Measurements from ENCODE around the gene KRT17.
"Not testable (repeated sequence)": the region's sequence is repeated elsewhere in the genome, so short reads cannot be mapped to it uniquely, and the experiment has no call there.

KRT17 gene

DNA sequence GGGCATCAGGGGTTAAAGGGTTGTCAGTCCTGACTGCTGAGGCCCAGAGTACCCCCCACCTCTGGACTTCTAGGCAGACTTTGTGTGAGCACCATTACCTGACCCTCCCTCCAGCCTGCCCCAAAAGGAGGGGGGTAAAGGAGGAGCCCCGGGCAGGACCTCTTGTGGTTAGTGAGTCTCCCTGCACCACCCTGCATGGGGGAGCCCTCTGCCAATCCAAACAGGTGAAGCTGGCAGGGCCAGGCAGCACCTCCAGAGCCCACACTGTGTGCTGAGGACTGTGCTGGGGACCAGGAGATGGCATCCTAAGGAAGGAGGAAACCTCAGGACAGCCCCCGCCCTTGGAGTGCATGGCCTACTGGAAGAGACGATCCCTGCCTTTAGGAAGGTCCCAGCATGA, 35.1 kb downstream of the KRT17 start:
- no peak for DNase-seq

DNA sequence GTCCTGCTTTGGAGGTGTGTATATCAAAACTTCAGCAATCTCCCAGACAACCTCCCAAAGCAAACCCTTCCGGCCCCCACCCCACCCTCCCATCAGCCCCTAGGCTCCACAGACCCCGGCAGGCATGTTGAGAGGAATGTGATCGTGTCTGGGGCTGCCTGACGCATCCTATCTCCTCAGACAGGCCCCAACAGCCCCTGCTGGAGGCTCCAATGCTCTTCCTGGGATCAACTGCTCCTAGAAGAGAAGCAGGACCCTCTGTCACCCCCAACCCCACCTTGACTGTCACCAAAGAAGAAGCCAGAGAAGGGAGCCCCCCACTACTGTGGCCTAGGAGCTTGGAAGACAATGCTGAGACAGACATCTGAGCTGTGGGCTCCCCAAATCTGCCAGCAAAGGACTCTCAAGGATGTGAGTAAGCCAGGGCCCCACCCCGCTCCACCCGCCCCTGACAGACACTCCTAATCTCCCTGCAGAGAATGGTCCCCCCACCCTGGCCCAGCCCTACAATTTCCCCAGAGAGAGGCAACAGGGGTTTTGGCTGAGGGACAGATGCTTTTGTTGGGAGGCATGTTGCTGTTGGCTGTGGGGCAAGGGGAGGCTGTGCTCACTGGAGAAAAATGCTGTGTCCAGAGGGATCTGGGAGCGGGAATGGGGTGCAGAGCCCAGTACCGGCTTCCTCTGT, 36.1 kb downstream of the KRT17 start:
- DNase-seq = no peak

DNA sequence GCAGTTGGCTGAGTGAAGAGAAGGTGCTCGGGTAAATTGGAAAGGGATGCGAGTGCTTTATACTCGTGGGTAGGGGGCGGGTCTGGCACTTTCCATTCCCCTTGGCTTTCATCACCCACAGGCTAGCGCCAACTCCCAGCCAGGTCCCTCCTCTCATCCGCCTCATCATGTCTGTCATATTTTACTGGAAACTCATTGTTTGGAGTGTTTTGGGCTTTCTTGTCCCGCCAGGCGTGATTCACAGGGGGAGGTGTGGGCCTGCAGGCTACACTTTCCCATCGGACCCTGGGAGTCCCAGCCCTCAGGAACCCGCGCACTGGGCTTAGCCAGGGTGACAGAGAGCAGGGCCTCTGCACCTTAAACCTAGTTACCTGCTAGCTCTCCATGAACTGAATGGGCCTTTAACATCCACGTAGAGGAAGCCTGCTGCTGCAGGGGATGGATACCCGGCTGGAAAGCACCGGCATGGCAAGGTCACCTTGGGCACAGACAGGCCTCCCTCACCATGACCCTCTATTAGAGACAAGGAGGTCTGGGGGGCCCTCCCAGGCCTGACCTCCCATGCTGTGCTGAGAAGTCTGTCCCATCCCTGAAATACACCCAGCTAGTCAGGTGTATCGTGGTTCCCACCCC, 37.4 kb downstream of the KRT17 start, which contains the start of gene KRT14:
KRT14 (minus strand) TSS at position 33 of the 633 bp plus-strand sequence. CDS start 61 bp downstream, outside the sequence.
- no peak for DNase-seq

DNA sequence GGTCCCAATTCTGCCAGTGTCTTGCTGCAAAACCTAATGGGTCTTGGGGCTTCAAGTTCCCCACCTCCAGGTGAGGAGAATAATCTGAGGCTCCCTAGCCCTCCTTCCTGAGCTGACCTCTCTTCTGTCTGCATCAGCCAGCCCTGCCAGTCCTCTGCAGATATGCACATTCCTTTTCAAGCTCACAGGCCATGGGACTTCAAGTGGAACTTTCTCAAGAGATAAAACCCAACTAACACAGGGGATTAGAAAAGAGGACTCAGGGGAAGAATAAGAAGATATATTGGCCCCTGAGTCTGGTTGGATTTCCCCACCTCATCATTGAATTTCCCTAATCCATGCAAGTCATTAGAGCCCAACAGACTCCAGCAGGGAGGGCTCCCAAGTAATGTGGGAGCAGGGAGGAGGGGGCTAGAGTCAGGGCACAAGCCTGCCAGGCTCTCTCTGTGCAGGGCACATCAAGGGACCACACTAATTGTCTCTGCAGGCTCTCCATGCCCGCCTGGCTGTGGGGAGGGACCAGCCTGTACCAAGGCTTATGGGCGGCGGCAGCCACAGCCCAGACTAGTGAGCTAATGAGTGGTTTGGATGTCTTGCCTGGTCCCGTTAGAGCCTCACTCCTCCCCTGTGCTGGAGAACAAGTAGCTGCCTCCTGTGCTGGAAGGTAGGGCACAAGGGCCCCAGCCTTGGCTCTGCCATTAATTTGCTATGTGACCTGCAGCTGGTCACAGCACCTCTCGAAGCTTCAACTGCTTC, 38.9 kb downstream of the KRT17 start:
- no peak for DNase-seq

DNA sequence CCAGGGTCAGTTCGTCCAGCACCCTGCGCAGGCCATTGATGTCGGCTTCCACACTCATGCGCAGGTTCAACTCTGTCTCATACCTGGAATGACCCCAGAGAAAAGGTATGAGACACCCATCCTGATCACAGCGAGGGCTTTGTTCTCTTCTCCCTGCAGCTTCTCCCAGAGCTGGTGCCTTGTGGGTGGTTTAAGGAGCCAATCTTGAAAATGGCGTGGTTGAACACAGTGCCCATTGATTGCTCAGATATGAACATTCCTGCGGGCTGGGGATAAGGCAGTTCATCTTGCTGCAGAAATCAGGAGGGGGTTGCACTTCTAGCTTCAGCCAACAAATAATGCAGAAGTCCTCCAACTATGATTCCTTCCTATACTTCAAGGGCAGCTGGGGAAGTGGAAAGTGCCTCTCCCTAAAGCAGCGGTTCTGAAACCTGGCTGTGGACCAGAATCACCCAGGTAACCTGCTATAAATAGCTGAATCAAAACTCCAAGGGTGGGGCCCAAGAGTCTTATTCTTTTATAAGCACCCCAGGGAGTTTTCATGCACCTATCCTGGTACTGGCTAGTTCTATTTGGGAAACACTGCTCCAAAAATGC, 39.9 kb downstream of the KRT17 start:
- not testable (repeated sequence) for DNase-seq

DNA sequence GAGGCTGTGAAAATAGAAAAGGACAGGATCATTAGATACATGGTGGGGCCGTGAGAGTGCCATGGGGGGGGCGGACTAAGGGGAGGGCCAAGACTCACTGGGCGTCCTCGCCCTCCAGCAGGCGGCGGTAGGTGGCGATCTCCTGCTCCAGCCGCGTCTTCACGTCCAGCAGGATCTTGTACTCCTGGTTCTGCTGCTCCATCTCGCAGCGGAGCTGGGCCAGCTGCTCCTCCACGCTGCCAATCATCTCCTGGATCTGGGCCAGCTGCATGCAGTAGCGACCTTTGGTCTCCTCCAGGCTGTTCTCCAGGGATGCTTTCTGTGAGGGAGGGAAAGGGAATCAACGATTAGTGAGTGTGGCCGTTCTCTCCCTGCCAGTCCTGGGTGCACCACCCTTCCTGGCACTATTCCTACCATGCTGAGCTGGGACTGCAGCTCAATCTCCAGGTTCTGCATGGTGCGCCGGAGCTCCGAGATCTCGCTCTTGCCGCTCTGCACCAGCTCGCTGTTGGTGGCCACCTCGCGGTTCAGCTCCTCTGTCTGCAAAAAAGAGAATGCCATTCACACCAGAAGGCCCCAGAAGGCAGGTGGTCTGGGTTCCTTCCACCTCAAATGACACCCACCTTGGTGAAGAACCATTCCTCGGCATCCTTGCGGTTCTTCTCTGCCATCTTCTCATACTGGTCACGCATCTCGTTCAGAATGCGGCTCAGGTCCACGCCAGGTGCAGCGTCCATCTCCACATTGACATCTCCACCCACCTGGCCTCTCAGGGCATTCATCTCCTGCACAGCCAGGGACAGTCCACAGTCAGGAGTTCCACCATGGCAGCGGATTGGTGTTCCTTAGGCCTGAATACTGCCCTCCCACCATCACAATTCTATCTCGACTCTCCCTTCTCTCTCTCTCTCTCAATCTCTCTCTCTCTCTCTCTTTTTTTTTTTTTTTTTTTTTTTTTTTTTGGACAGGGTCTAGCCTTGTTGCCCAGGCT, 40.9 kb downstream of the KRT17 start:
- DNase-seq = no peak

DNA sequence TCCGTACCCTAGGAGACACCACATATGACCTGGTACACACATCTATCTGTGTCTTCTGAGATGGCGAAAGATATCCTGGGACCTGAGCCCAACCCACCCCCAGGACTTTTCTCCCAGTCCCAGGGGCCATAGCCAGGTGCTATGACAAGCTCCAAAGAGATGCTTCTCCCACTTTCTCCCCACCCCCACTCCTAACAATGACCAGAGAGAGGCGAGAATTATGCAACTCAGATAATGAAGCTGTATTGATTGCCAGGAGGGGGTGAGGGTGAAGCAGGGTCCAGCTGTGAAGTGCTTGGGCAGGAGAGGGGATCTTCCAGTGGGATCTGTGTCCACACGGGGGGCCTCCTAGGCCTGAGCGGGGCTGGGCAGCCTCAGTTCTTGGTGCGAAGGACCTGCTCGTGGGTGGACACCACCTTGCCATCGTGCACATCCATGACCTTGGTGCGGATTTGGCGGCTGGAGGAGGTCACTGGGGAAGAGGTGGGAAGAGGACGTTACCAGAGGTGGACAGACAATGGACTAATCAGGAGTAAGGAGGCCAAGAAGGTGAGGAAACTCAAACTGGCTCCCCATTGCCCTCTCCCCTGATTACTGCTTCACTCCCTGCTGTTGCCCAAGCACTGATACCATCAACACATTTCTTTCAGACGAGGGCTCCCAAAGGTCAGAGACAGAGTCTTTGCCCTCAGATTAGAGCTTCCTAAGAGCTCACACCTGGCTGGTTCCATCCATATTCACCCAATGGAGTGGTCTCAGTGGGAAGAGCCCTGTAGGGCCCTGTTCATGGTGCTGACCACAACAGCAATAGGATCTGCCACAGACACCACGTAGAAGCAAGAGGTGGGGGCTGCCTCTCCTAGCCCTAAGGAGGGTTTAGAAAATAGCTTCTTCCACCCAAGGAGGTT, 42.1 kb downstream of the KRT17 start:
- DNase-seq = not testable (repeated sequence)

DNA sequence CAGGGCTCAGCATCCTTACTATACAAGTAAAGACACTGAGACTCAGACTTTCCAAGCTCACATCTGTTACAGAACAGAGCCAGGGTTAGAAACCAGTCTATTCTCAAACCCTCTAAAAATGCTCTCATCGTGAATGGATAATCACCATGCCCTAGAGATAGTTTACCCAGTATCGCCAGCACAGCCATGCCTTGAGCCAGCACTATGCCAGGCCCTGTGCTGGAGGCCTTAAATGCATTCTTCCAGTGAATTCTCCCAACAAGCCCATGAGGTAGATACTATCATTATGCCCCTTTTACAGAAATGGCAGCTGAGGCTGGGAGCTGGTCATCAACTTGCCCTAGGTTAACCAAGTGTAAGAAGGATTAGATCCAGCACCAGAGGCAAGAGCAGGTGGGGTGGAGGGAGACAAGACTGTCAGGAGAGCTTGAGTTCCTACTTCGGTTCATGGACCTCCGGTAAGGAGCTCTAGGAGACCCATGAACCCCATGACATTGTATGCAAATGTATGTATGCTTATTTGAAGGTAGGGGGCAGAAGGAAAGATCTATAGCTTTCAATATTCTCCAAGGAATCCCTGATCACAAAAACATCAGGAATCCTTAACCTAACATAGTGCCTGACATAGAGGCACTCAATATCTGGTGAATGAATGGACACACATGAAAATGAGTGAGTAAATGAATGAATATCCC, 42.9 kb downstream of the KRT17 start:
- DNase-seq = no peak

DNA sequence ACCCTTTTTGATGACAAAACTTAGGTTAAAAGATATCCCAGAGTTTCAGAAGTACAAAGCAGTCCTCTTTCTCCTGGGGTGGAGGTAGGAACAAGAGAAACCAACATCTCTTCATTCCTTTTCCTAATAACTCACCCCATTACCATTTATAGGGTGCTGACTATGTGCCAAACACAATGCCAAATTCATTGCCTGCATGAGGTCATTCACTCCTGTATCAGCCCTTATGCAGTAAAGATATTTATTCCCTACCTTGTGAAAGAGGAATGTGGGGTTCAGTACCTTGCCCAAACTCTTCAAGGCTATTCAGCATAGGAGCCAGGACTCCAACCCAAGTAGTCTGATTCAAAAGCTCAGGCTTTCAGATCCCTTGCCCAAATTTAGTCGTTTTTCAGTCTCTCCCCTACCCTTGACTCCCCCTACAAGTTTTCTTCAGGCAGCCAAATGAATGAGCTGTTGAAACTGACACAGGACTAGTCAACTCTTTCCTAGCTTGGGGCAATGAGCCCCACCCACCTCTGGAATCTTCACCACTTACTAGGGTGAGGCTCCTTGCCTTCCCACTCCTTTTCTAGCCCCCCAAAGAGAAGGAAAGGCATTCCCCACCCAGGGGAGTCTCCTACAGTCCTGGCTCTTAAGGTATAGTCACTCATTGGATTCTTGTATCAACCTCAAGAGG, 43.5 kb downstream of the KRT17 start:
- DNase-seq = no peak

DNA sequence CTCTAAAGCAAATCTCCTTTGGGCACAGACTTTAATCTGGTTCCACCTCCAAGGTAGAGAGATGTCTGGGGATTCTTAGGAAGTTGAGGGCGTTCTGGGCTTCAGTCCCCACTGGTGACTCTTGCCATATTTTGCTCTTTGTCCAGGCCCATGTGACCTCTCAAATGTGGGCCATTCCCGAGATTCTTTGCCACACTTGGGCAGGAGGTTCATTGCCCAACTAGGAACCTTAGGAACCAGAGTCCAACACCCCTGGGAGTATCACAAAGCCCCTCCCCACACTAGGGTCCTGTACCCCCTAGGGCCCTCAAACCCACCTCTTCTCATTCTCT, 44.2 kb downstream of the KRT17 start:
- no peak for DNase-seq

DNA sequence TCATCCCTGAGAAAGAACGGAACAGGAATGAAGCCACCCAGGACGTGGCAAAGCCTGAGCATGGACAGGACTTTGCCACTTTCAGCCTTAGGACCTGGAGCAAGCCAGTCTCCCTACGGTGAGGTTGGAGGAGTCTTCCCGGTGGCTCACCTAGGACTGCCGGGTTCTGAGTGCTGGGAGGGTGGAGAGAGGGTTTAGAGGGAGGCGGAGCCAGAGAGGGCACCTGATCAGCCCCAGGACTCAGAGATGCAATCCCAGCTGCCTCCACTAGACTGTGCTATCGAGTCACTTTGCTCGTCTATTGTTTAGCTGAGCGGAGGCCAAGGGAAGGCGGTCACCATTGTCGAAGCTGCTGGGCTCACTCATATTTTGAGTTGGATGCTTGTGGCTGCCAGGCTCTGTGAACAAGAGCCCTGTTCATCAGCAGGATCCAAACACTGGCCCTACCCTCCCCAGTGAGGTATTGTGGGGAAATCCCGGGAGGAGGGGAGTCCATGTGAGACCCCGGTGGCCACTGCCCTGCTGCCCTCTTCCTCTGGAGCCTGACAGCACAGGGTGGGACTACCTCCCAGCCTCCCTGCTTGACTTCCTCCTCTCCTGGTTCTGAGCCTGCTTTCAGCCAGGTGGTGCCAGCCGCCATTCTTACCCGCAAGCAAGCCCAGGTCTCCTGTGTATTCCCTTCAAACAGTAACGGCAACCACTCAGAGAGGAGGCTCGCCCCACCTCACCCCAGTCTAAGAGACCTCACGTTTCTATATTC, 44.7 kb downstream of the KRT17 start:
- DNase-seq = peak; percentile 87

DNA sequence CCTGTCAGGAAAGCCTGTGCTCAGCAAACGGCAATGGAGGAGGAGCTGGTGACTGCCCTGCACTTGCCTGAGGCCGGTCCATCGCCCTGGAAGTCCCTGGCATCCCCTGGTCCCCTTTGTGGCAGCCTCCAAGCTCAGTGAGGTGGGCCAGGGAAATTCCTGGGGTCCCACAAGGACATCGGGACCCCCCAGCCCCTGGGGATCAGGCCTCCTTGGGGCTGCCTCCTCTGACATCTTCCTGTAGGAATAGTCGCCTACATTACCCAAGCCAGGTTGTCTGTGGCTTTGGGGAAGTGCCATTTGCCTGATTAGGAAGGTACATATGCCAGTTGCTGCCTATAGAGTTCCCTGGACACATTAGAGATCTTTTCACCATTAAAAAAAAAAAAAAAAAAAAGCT, 45.4 kb downstream of the KRT17 start:
- DNase-seq = no peak

DNA sequence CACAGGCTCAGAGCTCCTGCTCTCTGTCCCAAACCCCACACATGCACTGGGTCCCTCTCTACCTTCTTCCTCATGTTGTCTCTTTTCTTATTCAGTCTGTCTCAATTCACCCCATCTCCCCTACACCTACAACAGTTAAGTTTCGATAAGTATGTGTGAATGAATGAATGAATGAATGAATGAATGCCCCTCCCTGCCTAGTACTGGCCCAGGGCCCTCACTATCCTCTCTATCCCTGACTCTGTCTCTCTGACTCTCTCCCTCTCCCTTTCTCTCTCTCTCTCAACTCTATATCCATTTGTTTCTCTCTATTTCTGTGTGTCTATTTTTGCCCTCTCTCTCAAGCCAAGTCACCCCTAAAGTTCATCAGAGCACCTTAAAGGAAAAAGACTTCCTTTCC, 45.8 kb downstream of the KRT17 start:
- DNase-seq = no peak

DNA sequence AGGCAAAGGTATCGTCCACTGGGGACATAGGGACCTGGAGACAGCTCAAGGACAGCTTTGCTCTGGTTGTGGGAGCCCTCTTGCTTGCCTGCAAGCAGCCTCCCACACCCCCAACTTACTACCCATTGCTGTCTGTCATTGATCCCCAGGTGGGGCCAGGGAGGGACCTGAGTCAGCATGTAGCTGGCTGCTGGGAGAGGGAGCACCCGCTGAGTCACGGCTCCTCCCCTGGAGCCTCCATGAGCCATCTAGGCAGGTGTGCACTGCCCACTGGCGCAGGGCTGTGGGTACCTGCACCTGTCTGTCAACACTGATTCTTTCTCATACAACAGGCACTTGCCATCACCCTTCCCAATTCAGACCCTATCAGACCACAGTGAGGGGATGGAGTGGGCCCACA, 47.6 kb downstream of the KRT17 start:
- DNase-seq = not testable (repeated sequence)

DNA sequence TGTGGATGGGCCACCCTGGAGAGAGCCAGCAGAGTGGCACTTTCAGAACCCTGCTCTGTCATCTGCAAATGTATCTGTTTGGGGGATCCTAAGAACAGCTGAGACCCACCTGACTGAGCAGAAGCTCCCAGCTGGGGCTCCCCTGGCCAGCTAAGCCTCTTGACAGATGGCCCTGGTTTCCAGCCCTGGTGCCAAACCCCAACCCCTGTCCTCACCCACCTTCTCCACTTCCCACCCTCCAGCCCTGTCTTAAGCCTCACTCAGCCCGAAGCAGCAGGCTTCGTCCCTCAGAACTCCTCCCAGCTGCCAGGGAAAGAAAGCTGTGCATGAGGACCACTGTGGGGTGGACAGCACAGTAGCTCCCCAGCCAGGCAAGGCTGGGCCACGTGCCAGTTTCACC, 49.0 kb downstream of the KRT17 start:
- no peak for DNase-seq

DNA sequence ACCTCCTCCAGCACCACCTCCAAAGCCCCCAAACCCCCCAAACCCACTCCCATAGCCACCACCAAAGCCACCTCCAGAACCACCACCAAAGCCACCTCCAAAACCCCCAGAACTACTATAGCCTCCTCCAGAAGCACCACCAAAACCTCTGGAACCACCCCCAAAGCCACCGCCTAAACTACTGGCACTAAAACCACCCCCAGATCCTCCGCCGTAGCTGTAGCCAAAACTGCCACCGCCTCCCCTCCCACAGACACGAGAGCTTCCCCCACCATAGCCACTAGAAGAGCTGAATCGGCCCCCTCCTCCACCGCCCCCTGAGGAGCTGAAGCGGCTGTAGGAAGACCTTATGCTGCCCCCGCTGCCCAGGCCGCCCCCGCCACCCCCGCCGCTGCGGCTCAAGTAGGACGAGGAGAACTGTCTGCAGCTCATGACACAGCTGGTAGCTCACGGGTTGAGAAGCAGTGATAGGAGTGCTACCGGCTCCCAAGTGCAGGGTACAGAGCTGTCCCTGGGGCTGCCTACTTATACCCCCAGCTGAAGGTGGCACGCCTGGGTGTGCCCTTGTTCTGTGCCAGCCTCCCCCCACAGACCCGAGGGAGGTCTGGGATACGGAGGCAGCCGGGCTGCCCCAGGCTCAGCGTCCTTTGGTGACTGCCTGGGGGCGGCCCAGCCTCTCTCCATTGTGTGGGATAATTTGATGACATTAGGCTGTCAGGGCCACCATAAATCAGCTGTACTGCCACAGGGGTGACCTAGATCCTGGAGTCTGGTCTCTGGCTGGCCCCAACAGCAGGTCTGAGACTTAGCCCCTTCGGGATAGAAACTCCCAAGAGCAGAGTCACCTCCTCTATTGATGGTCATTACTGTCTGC, 52.6 kb downstream of the KRT17 start, which contains the start of gene KRT9:
KRT9 (minus strand) TSS at position 499 of the 874 bp plus-strand sequence; CDS start at position 432, 67 bp downstream.
- DNase-seq = peak; percentile 74
